ENCODE results near the gene KCNH2. TPM values are rescaled to one million over a fixed set of nuclear protein-coding genes. Genes with fewer than 3 reads are reported as not detected.

KCNH2 gene
- total RNA-seq, 4 donors from 2014 or later, result 0.22 TPM; not detected in 3

DNA sequence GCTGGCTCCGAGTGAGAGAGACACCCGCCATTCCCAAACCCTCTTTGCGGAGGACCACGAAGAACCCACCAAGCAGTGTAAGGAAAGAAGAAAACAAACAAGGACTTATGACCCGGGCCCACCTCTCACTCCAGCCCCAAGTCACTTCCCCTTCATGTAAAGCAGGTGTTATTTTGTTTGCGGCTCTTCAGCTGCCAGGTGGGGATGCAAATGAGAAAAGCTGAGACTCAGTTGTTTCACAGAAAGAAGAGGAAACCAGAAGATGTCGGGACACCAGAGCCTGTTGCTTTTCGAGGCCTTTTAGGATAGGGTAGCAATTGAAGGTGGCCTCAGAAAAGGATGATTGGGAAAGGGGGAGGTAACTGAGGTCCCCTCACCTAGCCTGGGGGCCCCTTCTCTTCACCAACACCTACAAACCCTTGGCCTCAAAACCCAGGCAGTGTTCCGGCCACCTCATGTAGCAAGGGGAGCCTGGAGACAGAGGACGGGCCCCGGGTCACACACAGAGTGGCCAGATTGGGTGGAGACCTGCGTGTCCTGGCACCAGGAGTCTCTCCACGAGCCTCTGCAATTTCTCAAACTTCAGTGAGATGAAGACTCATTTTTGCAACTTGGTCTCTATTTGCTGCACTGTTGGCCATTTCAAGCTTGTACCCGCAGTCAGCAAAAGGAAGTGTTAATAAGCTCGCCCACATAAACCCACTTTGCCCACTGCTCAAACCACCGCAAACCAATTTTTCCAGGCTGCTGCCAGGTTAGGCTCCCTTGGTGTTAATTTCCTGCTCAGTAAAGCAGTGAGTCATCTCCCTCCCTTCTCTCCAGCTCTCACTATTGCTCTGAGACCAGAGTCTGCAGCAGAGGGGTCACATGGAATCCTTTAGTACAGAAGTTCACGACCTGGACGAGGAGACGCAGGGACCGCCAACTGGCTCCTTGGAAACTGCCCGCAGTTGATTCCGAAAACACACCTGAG, 80.3 kb downstream of the KCNH2 start:
- TF ChIP-seq, protein P1, sequence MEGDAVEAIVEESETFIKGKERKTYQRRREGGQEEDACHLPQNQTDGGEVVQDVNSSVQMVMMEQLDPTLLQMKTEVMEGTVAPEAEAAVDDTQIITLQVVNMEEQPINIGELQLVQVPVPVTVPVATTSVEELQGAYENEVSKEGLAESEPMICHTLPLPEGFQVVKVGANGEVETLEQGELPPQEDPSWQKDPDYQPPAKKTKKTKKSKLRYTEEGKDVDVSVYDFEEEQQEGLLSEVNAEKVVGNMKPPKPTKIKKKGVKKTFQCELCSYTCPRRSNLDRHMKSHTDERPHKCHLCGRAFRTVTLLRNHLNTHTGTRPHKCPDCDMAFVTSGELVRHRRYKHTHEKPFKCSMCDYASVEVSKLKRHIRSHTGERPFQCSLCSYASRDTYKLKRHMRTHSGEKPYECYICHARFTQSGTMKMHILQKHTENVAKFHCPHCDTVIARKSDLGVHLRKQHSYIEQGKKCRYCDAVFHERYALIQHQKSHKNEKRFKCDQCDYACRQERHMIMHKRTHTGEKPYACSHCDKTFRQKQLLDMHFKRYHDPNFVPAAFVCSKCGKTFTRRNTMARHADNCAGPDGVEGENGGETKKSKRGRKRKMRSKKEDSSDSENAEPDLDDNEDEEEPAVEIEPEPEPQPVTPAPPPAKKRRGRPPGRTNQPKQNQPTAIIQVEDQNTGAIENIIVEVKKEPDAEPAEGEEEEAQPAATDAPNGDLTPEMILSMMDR (IDR thresholded peaks at IDR 0.05; ENCODE audit: low read depth), result no peak

DNA sequence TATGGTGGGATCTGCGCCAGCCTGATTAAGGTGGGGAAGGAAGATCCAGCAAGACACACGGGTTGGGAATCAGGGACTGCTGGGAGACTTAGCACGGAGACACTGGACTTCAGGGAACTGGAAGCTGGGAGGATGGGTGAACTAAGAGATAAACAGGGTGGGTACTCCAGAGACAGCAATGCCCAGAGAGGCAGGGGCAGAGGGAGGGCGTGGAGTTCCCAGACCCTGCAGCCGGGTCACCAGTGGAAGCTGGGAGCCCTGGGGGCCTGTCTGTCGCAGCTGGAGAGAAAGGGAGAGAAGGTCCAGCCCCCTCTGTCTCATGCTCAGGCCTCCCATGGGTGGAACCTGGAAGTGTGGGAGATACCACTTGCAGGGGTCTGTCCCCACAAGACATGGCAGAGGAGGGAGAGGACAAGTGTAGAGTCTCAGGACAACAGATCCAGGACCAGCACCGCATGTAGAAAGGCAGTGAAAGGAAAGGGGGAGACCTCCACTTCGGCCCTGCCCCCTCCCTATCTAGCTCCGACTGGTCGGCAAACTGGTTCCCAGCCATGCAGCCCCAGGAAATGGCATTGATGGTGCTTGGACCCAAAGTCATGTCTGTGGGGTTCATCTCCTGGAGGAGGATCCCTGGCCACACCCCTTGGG, 81.4 kb downstream of the KCNH2 start:
- TF ChIP-seq, protein P1 (IDR thresholded peaks at IDR 0.05; ENCODE audit: low read depth), result no peak

DNA sequence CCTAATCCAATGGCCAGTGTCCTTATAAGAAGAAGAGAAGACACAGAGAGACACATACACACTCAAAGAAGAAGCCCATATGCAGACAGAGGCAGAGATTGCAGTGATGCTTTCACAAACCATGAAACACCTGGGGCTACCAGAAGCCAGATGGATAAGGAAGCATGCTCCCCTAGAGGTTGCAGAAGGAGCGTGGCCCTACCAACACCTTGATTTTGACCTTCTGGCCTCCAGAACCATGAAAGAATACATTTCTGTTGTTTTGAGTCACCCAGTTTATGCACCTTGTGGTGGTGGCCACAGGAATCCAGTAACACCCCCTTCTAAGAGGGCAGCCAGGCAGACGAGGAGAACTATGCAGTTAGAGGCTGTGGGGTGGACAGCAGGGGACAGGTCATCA, 82.3 kb downstream of the KCNH2 start:
- TF ChIP-seq, protein P1 (IDR thresholded peaks at IDR 0.05; ENCODE audit: low read depth), result no peak

Other genes starting within 250 kb of the KCNH2 start
- 10 to 100 TPM; 31.1 to 89.7 (median 50.4) TPM for gene GIMAP5, start 240.9 kb downstream of the KCNH2 start, total RNA-seq
- gene TMEM176B, start 178.0 kb downstream of the KCNH2 start, total RNA-seq, result 10 to 100 TPM; 11.3 to 43.0 (median 26.0) TPM
- 10 to 100 TPM in 3 of 4 donors, 1 to 10 TPM in 1; 4.5 to 20.3 (median 17.9) TPM for gene TMEM176A, start 177.6 kb downstream of the KCNH2 start, total RNA-seq
- under 1 TPM in 2 of 4 donors, not detected in 2; 0.33 to 0.68 TPM for gene AOC1, start 125.8 kb downstream of the KCNH2 start, total RNA-seq
- gene NOS3, start 12.7 kb upstream of the KCNH2 start, total RNA-seq, result 10 to 100 TPM in 1 of 4 donors, 1 to 10 TPM in 3; 2.5 to 11.3 (median 6.0) TPM
- not detected for gene ATG9B, start 46.2 kb upstream of the KCNH2 start, total RNA-seq
- gene ABCB8, start 50.1 kb upstream of the KCNH2 start, total RNA-seq, result 10 to 100 TPM; 13.2 to 45.4 (median 14.9) TPM
- gene ASIC3, start 70.2 kb upstream of the KCNH2 start, total RNA-seq, result 1 to 10 TPM in 1 of 4 donors, under 1 TPM in 2, not detected in 1; 0.34 to 1.1 (median 0.44) TPM
- gene CDK5, start 79.6 kb upstream of the KCNH2 start, total RNA-seq, result 10 to 100 TPM in 1 of 4 donors, 1 to 10 TPM in 3; 4.1 to 11.0 (median 6.8) TPM
- 10 to 100 TPM; 40.1 to 65.0 (median 44.6) TPM for gene SLC4A2, start 81.3 kb upstream of the KCNH2 start, total RNA-seq
- 10 to 100 TPM; 36.8 to 88.9 (median 44.0) TPM for gene FASTK, start 102.5 kb upstream of the KCNH2 start, total RNA-seq
- gene TMUB1, start 105.2 kb upstream of the KCNH2 start, total RNA-seq, result 10 to 100 TPM; 18.3 to 37.3 (median 31.5) TPM
- gene AGAP3, start 108.2 kb upstream of the KCNH2 start, total RNA-seq, result 10 to 100 TPM; 54.4 to 86.7 (median 62.7) TPM
- gene GBX1, start 189.4 kb upstream of the KCNH2 start, total RNA-seq, result not detected
- not detected for gene ASB10, start 208.9 kb upstream of the KCNH2 start, total RNA-seq
- not detected for gene H2BK1, start 232.2 kb upstream of the KCNH2 start, total RNA-seq
- gene ABCF2, start 248.9 kb upstream of the KCNH2 start, total RNA-seq, result 10 to 100 TPM; 21.2 to 34.7 (median 29.3) TPM

All from subcutaneous adipose tissue (tissue), 4 donors.